Loucy (cell line): Measurements from ENCODE around the gene RLF.

Source experiments
- EZH2phosphoT487 ChIP-seq: fragments of 200-600 bp; IDR thresholded peaks from 2 replicates; pipeline ENCODE4 v1.6.1; 2018; ENCODE audit warnings: antibody characterized with exemption, mild to moderate bottlenecking, moderate library complexity, borderline replicate concordance
- TF ChIP-seq, protein P1 (sequence below): fragments of 200-600 bp; sonication (generic); conservative IDR thresholded peaks from 2 replicates; pipeline ENCODE4 v1.5.1; 2014; ENCODE audit warnings: mild to moderate bottlenecking, antibody characterized with exemption, low read length

DNA sequence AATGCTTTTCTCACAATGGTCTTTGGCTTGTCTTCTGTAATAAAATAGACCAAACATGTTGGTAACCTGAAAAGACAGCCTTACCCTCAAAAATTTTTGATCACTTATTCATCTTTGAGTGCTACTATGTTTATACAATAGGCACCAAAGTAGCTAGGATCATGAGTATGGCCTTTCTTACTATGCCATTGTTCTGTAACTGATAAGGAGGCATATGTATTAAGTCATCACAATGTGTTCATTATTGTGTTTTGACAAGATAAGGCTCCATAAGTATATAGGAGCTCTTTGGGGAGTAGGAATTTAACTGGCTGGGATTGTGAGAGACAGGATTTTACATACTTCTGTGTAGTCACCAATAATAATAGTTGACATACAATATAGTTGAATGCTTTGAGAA, 87.2 kb downstream of the RLF start:
- TF ChIP-seq, protein P1, sequence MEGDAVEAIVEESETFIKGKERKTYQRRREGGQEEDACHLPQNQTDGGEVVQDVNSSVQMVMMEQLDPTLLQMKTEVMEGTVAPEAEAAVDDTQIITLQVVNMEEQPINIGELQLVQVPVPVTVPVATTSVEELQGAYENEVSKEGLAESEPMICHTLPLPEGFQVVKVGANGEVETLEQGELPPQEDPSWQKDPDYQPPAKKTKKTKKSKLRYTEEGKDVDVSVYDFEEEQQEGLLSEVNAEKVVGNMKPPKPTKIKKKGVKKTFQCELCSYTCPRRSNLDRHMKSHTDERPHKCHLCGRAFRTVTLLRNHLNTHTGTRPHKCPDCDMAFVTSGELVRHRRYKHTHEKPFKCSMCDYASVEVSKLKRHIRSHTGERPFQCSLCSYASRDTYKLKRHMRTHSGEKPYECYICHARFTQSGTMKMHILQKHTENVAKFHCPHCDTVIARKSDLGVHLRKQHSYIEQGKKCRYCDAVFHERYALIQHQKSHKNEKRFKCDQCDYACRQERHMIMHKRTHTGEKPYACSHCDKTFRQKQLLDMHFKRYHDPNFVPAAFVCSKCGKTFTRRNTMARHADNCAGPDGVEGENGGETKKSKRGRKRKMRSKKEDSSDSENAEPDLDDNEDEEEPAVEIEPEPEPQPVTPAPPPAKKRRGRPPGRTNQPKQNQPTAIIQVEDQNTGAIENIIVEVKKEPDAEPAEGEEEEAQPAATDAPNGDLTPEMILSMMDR: no peak
- no peak for TF ChIP-seq EZH2phosphoT487
